ENCODE data around the gene LCP2. TPM values are rescaled to one million over a fixed set of nuclear protein-coding genes. Genes with fewer than 3 reads are reported as not detected.

The LCP2 gene
- total and polyA plus RNA-seq, 10 of the 15 experiments (the other 5 are each of a cell fraction or from before 2014, with no cell fraction given) = 8.0 to 50.5 (median 20.6) TPM

DNA sequence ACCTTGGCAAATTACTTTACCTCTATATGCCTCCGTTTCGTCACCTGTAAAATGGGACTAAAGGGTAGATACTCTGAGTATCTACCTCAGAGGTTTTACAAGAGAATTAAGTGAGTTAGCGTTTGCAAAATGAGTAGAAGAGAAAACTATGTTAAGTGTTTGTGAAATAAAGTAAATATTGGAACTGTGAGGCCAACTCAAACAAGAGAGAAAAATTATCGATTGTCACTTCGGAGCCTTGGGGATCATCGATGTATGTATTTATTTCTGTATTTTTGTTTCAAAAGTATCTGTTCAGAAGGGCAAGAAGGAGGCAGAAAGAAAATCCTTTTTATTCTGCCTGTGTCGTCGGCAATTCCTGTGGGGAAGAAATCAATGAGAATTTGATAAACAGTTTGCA lies 90.6 kb downstream of the LCP2 start (continued):
- no peak for TF ChIP-seq SPI1 (IDR thresholded peaks at IDR 0.05; ENCODE audit: borderline replicate concordance, insufficient read depth, low read depth, low read length)
- TF ChIP-seq POLR2AphosphoS2 (IDR thresholded peaks at IDR 0.05; ENCODE audit: low read depth, low read length) = no peak
- TF ChIP-seq, protein P1, sequence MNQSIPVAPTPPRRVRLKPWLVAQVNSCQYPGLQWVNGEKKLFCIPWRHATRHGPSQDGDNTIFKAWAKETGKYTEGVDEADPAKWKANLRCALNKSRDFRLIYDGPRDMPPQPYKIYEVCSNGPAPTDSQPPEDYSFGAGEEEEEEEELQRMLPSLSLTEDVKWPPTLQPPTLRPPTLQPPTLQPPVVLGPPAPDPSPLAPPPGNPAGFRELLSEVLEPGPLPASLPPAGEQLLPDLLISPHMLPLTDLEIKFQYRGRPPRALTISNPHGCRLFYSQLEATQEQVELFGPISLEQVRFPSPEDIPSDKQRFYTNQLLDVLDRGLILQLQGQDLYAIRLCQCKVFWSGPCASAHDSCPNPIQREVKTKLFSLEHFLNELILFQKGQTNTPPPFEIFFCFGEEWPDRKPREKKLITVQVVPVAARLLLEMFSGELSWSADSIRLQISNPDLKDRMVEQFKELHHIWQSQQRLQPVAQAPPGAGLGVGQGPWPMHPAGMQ (IDR thresholded peaks at IDR 0.05; ENCODE audit: borderline replicate concordance) = no peak
- no peak for TF ChIP-seq RBBP5 (conservative IDR thresholded peaks at IDR 0.05)
- TF ChIP-seq CBFB (IDR thresholded peaks at IDR 0.05; ENCODE audit: low read depth) = no peak
- TF ChIP-seq USF1 (IDR thresholded peaks at IDR 0.05; ENCODE audit: borderline replicate concordance, extremely low read length, insufficient read depth, low read depth, low read length) = no peak

GRCh38 chr5:170206216-170206615 lies 91.4 kb downstream of the LCP2 start:
- no peak overlapping the region for H3K27ac ChIP-seq (ENCODE audit: control insufficient read depth, insufficient read depth)
- no peak for DNase-seq (ENCODE audit: low read depth, low spot score)
- no peak for FAIRE-seq
- SMC1A ChIA-PET (ENCODE audit: uncharacterized antibody, unreplicated experiment) = interaction anchor here (0.7 to 1.6 kb wide), 2 partner anchors 10 to 107 kb away, joined by 3 to 5 read pairs; no protein-coding TSS in a partner anchor
- peaks cover 0 to 3% of the 10 kb centered on the region in 2 experiments; a peak in 3 of 4 replicates for H3K27me3 ChIP-seq (replicated peaks in 1 of 2; ENCODE audit: control insufficient read depth in 2 of 2, insufficient read depth in 2 of 2, low read length in 1 of 2)
- ATAC-seq = no peak
- intact Hi-C loops (cut with micrococcal nuclease; ENCODE audit: unreplicated experiment) (no loop called here), in situ Hi-C loops (cut with MboI) (no loop called here)
- no peak overlapping the region for H3K4me3 ChIP-seq
- H3K79me2 ChIP-seq (ENCODE audit: control insufficient read depth, insufficient read depth, low read length) = no peaks in the 10 kb centered on the region
- H3K36me3 ChIP-seq (ENCODE audit: control insufficient read depth in 2 of 2, insufficient read depth in 2 of 2, low read length in 1 of 2) = no peaks in the 10 kb centered on the region
- no peaks in the 10 kb centered on the region for H3K4me1 ChIP-seq (ENCODE audit: control insufficient read depth, insufficient read depth, low read length)
- CTCF ChIA-PET = interaction anchor here (0.9 to 1.3 kb wide), 4 partner anchors 9 to 220 kb away, joined by 3 to 9 read pairs (median 4); no protein-coding TSS in a partner anchor
- no peak overlapping the region for H2AFZ ChIP-seq (ENCODE audit: control insufficient read depth, low read depth, low read length)
- no TSS peak for BruUV-seq (replicated peaks)
- no peaks in the 10 kb centered on the region for H4K20me1 ChIP-seq (ENCODE audit: control insufficient read depth, insufficient read depth)
- H3K4me2 ChIP-seq (ENCODE audit: control insufficient read depth, insufficient read depth) = no peak overlapping the region
- 0% methylated on average over 3 of the region's 3 CpGs for WGBS (ENCODE audit: insufficient coverage, insufficient replicate concordance, low lambda C conversion rate, missing lambda C conversion rate)
- TF ChIP-seq MEF2B (IDR thresholded peaks at IDR 0.05; ENCODE audit: partially characterized antibody, poor library complexity, severe bottlenecking) (no peak), GATAD2B (conservative IDR thresholded peaks at IDR 0.05; ENCODE audit: low read depth) (no peak), BRCA1 (IDR thresholded peaks at IDR 0.05; ENCODE audit: low read depth, low read length) (no peak), SKIL (IDR thresholded peaks at IDR 0.05; ENCODE audit: low read depth, poor library complexity, severe bottlenecking) (no peak), HCFC1 (IDR thresholded peaks at IDR 0.05; ENCODE audit: low read length) (no peak), DPF2 (IDR thresholded peaks at IDR 0.05) (no peak), POLR2AphosphoS5 (IDR thresholded peaks at IDR 0.05; ENCODE audit: low read length) (no peak)
- RAD21 ChIA-PET (ENCODE audit: unreplicated experiment) = interaction anchor here (1.1 kb wide), 1 partner anchor 22 kb away, joined by 3 read pairs; no protein-coding TSS in a partner anchor
- POLR2A ChIA-PET = no interaction called here
- no peak overlapping the region for H3K9ac ChIP-seq (ENCODE audit: control insufficient read depth, insufficient read depth, low read length)
- H3K9me3 ChIP-seq (replicated peaks; ENCODE audit: control insufficient read depth, insufficient read depth, low read length) = no peaks in the 10 kb centered on the region
